ENCODE measurements around the gene RGS7.
"Not testable (repeated sequence)": the region's sequence is repeated elsewhere in the genome, so short reads cannot be mapped to it uniquely, and the experiment has no call there.

RGS7 gene

GRCh38 chr1:241323514-241324195 lies 33.4 kb downstream of the RGS7 start:
- Histone ChIP-seq H3K4me1 (ENCODE audit: control insufficient read depth, insufficient read depth, low read length) (no peaks in the 10 kb centered on the region), H3K9ac (ENCODE audit: low read length) (no peak overlapping the region), H3K36me3 (ENCODE audit: control insufficient read depth, insufficient read depth, low read length) (no peaks in the 10 kb centered on the region), H3K4me3 (ENCODE audit: low read length) (no peak overlapping the region), H3K27ac (ENCODE audit: low read depth, low read length) (no peak overlapping the region), H3K27me3 (ENCODE audit: control insufficient read depth, insufficient read depth, low read length) (no peaks in the 10 kb centered on the region)

DNA sequence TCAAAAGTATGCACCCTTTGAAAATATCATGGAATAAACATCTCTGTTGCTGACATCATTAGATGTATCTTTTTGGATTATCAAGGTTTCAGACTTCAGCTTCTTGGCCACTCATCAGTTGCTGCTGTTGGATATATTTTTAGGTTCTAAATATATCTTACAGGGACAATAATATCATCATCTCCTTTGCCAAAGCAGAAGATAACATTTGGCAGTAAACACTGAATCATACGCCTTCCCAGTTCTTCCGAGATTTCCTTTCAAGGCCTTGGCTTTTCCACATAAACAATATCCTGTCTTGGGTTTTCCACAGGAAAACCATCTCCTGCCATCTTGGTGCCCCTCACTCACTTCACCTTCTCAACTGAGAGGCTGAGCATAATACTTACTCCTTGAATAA lies 39.3 kb downstream of the RGS7 start:
- no peaks in the 10 kb centered on the region for H3K27me3 ChIP-seq (ENCODE audit: control insufficient read depth, insufficient read depth, low read length)
- no peaks in the 10 kb centered on the region for H3K4me1 ChIP-seq (ENCODE audit: control insufficient read depth, insufficient read depth, low read length)

DNA sequence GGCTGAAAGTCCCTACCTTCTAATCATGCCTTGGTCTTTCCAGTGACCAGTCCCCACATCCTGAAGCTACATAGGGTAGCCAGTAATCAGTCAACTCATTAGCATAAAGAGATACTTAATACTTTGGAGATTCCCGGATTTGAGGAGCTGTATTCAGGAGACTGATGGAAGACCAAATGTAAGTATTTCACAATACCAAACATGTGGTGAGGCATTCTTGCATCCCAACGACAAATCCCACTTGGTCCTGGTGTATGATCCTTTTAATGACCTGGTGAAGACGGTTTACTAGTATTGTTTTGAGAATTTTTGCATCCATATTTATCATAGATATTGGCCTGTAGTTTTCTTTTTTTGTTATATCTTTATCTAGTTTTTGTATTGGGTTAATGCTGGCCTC lies 40.6 kb downstream of the RGS7 start:
- H3K9ac ChIP-seq (ENCODE audit: low read length) = no peak overlapping the region
- H3K27me3 ChIP-seq (ENCODE audit: control insufficient read depth, insufficient read depth, low read length) = no peaks in the 10 kb centered on the region
- no peak overlapping the region for H3K4me3 ChIP-seq (ENCODE audit: low read length)
- H3K4me1 ChIP-seq (ENCODE audit: control insufficient read depth, insufficient read depth, low read length) = no peaks in the 10 kb centered on the region
- H3K27ac ChIP-seq (ENCODE audit: low read depth, low read length) = no peak overlapping the region
- no peaks in the 10 kb centered on the region for H3K36me3 ChIP-seq (ENCODE audit: control insufficient read depth, insufficient read depth, low read length)

More for the DNA sequence above, 39.3 kb downstream of the RGS7 start:
- Histone ChIP-seq H3K36me3 (ENCODE audit: control insufficient read depth, insufficient read depth, low read length) (no peaks in the 10 kb centered on the region), H3K9ac (ENCODE audit: low read length) (no peak overlapping the region), H3K4me3 (ENCODE audit: low read length) (no peak overlapping the region), H3K27ac (ENCODE audit: low read depth, low read length) (no peak overlapping the region)

DNA sequence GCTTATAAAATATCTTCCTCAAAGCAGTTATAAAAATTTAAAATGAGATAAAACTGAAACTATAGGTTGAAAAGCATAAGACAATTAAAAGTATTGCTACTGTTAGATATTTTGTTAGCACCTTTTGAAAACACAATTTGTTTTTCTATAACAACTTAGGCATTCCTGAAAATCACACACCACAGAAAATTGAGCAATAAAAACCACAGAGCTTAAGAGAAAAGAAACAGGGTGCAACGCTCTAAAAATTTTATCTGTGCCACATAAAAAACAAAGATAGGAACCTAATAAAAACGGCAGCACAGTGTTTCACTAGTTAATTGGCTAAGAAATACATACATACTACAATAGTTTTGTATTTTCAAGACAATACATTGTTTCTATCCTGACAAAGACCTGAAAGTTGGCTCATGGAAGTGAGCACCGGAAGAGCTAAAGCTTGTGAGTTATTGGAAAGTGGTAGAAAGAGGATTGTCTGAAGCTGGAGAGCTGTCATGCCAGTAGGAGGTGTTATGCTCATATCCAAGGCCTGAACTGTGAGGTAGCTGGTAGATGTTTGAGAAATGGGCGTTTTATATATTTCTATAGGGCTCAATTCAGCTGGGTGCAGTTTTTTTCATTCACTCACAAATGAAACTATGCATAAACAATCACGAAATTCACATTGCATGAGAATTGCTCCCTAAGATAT lies 45.8 kb downstream of the RGS7 start:
- Histone ChIP-seq H3K27me3 (ENCODE audit: control insufficient read depth, insufficient read depth, low read length) (no peaks in the 10 kb centered on the region), H3K36me3 (ENCODE audit: control insufficient read depth, insufficient read depth, low read length) (no peaks in the 10 kb centered on the region), H3K9ac (ENCODE audit: low read length) (no peak overlapping the region), H3K4me1 (ENCODE audit: control insufficient read depth, insufficient read depth, low read length) (no peaks in the 10 kb centered on the region), H3K4me3 (ENCODE audit: low read length) (no peak overlapping the region), H3K27ac (ENCODE audit: low read depth, low read length) (no peak overlapping the region)

DNA sequence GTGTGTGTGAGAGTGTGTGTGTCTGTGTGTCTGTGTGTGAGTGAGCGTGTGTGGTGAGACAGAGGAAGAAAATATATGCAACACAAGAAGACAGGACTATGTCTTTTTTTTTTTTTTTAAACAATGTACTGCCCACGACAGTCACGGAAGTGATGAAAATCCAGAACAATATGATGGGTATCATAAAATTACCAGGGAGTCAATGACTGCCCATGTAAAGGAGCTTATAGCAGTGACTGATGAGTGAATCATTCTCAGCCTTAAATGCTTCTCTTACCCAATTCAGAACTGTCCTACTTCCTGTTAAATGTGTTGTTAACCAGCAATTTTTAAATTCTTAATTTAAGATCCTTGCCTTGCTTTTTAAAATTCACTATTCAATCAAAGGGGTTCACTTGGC lies 46.6 kb downstream of the RGS7 start:
- H3K27ac ChIP-seq (ENCODE audit: low read depth, low read length) = no peak overlapping the region
- no peak overlapping the region for H3K4me3 ChIP-seq (ENCODE audit: low read length)
- H3K27me3 ChIP-seq (ENCODE audit: control insufficient read depth, insufficient read depth, low read length) = no peaks in the 10 kb centered on the region
- H3K9ac ChIP-seq (ENCODE audit: low read length) = no peak overlapping the region
- no peaks in the 10 kb centered on the region for H3K36me3 ChIP-seq (ENCODE audit: control insufficient read depth, insufficient read depth, low read length)
- H3K4me1 ChIP-seq (ENCODE audit: control insufficient read depth, insufficient read depth, low read length) = no peaks in the 10 kb centered on the region

DNA sequence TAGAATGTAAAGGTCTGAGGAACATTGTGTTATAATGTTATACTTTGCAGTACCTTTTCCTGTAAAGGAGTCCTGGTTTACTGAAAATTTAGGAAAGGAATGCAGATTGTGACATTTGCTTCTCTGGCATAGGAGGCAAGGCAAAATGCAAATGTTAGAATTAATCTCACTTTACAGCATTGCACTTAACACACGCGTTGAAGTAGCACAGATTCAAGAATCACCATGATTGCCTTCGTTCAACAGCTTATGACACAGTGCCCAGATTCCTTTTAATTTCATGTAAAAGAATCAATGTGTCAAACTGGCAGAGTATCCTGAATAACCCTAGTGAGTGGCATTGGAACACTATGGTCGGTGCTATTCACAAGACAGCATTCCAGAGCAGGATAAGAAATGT lies 47.4 kb downstream of the RGS7 start:
- Histone ChIP-seq H3K4me3 (ENCODE audit: low read length) (no peak overlapping the region), H3K27me3 (ENCODE audit: control insufficient read depth, insufficient read depth, low read length) (no peaks in the 10 kb centered on the region), H3K36me3 (ENCODE audit: control insufficient read depth, insufficient read depth, low read length) (no peaks in the 10 kb centered on the region), H3K27ac (ENCODE audit: low read depth, low read length) (no peak overlapping the region), H3K4me1 (ENCODE audit: control insufficient read depth, insufficient read depth, low read length) (no peaks in the 10 kb centered on the region), H3K9ac (ENCODE audit: low read length) (no peak overlapping the region)

- no peaks in the 10 kb centered on the region for H3K36me3 ChIP-seq (ENCODE audit: control insufficient read depth, insufficient read depth, low read length)
- no peaks in the 10 kb centered on the region for H3K27me3 ChIP-seq (ENCODE audit: control insufficient read depth, insufficient read depth, low read length)
- H3K4me1 ChIP-seq (ENCODE audit: control insufficient read depth, insufficient read depth, low read length) = no peaks in the 10 kb centered on the region
- no peak overlapping the region for H3K9ac ChIP-seq (ENCODE audit: low read length)
- H3K27ac ChIP-seq (ENCODE audit: low read depth, low read length) = no peak overlapping the region
- H3K4me3 ChIP-seq (ENCODE audit: low read length) = no peak overlapping the region
Measured at GRCh38 chr1:241308471-241308870, 48.5 kb downstream of the RGS7 start.

DNA sequence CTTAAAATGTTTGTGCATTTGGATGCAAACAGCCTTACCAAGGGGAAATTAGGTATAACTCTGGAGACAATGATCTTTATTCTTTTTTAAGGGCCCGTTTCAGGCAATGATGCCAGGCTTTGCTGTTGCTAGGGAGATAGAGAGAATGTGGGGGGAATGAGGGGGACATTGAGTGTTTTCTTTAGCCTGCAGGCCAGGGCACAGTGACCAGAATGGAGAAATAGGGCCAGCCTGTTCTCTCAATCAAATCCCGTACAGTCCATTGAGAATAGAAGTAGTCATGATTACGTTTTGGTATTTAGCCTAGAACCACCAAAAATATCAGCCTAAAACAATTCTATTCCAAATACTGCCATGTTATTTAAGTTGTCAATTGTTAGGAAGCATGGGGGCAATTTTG lies 49.0 kb downstream of the RGS7 start:
- Histone ChIP-seq H3K27ac (ENCODE audit: low read depth, low read length) (no peak overlapping the region), H3K4me3 (ENCODE audit: low read length) (no peak overlapping the region), H3K36me3 (ENCODE audit: control insufficient read depth, insufficient read depth, low read length) (no peaks in the 10 kb centered on the region), H3K9ac (ENCODE audit: low read length) (no peak overlapping the region), H3K27me3 (ENCODE audit: control insufficient read depth, insufficient read depth, low read length) (no peaks in the 10 kb centered on the region), H3K4me1 (ENCODE audit: control insufficient read depth, insufficient read depth, low read length) (no peaks in the 10 kb centered on the region)

GRCh38 chr1:241306125-241306790 lies 50.7 kb downstream of the RGS7 start:
- no peak overlapping the region for H3K9ac ChIP-seq (ENCODE audit: low read length)
- no peak overlapping the region for H3K4me3 ChIP-seq (ENCODE audit: low read length)
- no peaks in the 10 kb centered on the region for H3K27me3 ChIP-seq (ENCODE audit: control insufficient read depth, insufficient read depth, low read length)
- no peak overlapping the region for H3K27ac ChIP-seq (ENCODE audit: low read depth, low read length)
- H3K4me1 ChIP-seq (ENCODE audit: control insufficient read depth, insufficient read depth, low read length) = no peaks in the 10 kb centered on the region
- H3K36me3 ChIP-seq (ENCODE audit: control insufficient read depth, insufficient read depth, low read length) = no peaks in the 10 kb centered on the region

- not testable (repeated sequence) for H3K36me3 ChIP-seq (ENCODE audit: control insufficient read depth, insufficient read depth, low read length); H3K9ac ChIP-seq (ENCODE audit: low read length); H3K4me3 ChIP-seq (ENCODE audit: low read length); H3K27me3 ChIP-seq (ENCODE audit: control insufficient read depth, insufficient read depth, low read length); H3K27ac ChIP-seq (ENCODE audit: low read depth, low read length); H3K4me1 ChIP-seq (ENCODE audit: control insufficient read depth, insufficient read depth, low read length)
Measured at GRCh38 chr1:241302024-241302423, 55.0 kb downstream of the RGS7 start.

DNA sequence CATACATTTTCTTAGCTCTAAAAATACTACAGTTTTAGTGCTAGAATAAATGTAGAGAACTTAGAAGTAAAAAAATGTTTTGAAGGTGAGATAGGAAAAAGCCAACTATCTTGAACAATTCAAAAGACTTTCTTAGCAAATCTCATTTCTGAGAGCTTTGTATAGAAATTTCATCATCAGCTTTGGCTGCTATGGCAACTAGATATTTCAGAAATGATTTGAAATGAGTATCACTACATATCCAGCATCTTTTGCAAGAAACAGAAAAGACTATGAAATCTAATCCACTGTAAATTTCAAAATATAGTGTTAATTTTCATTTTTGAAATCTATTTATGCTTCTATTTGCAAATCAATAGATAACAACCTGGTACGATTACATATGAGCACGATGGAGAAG lies 57.7 kb downstream of the RGS7 start:
- Histone ChIP-seq H3K36me3 (ENCODE audit: control insufficient read depth, insufficient read depth, low read length) (no peaks in the 10 kb centered on the region), H3K4me3 (ENCODE audit: low read length) (no peak overlapping the region), H3K27ac (ENCODE audit: low read depth, low read length) (no peak overlapping the region), H3K9ac (ENCODE audit: low read length) (no peak overlapping the region), H3K4me1 (ENCODE audit: control insufficient read depth, insufficient read depth, low read length) (no peaks in the 10 kb centered on the region), H3K27me3 (ENCODE audit: control insufficient read depth, insufficient read depth, low read length) (no peaks in the 10 kb centered on the region)

DNA sequence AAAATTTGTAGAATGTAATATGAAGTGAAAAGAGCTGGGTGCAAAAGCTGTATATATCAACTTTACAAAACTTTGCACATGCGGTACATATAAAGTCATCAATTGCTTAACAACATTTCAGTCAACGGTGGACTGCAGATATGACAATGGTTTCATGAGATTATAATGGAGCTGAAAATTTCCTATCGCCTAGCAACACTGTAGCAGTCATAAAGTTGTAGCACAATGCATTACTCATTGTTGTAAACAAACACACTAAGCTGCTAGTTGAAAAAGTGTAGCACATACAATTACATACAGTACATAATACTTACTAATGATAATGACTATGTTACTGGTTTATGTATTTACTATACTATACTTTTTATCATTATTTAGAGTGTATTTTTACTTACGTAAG lies 64.0 kb downstream of the RGS7 start:
- H3K4me1 ChIP-seq (ENCODE audit: control insufficient read depth, insufficient read depth, low read length) = no peaks in the 10 kb centered on the region
- H3K27ac ChIP-seq (ENCODE audit: low read depth, low read length) = no peak overlapping the region
- H3K9ac ChIP-seq (ENCODE audit: low read length) = no peak overlapping the region
- no peaks in the 10 kb centered on the region for H3K27me3 ChIP-seq (ENCODE audit: control insufficient read depth, insufficient read depth, low read length)
- H3K36me3 ChIP-seq (ENCODE audit: control insufficient read depth, insufficient read depth, low read length) = no peaks in the 10 kb centered on the region
- no peak overlapping the region for H3K4me3 ChIP-seq (ENCODE audit: low read length)

- not testable (repeated sequence) for H3K27me3 ChIP-seq (ENCODE audit: control insufficient read depth, insufficient read depth, low read length); H3K27ac ChIP-seq (ENCODE audit: low read depth, low read length); H3K36me3 ChIP-seq (ENCODE audit: control insufficient read depth, insufficient read depth, low read length); H3K9ac ChIP-seq (ENCODE audit: low read length); H3K4me3 ChIP-seq (ENCODE audit: low read length); H3K4me1 ChIP-seq (ENCODE audit: control insufficient read depth, insufficient read depth, low read length)
Measured at GRCh38 chr1:241291548-241291947, 65.5 kb downstream of the RGS7 start.

All from rectal smooth muscle tissue (tissue), 1 donor.